CD4-positive, alpha-beta T cell treated with Interleukin-21 for 1 hour (primary cell): ENCODE measurements around the gene CTBS.
"Not testable (repeated sequence)": the region's sequence is repeated elsewhere in the genome, so short reads cannot be mapped to it uniquely, and the experiment has no call there.

Experiments
- DNase-seq: peaks from one replicate; pipeline ENCODE4 v3.0.0-alpha.2; 2020

Gene CTBS

GRCh38 chr1:84583648-84584047 is 9.4 kb upstream of the CTBS start:
- DNase-seq = no peak

- DNase-seq = no peak
Observed at GRCh38 chr1:84582802-84583587, 8.8 kb upstream of the CTBS start.

GRCh38 chr1:84581648-84582047 is 7.4 kb upstream of the CTBS start:
- no peak for DNase-seq

DNA sequence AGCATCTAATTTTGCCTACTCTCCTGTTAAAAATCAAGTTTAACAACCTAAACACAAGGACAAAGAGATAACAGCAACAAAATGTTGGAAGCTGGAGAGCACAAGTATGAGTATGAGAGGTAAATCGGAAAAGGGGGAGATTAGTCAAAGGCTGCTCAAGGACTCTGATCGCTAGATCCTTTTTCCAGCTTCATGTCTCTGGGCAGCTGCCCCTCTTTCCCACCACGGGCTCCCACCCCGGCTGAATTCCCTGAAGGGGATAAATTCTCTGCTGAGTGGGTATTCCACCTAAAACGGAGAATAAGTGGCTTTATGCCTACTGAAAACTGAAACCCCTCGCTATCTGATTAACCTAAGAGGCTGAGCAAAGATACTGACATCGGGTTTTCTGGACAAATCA is 696 bp upstream of the CTBS start:
- no peak for DNase-seq

DNA sequence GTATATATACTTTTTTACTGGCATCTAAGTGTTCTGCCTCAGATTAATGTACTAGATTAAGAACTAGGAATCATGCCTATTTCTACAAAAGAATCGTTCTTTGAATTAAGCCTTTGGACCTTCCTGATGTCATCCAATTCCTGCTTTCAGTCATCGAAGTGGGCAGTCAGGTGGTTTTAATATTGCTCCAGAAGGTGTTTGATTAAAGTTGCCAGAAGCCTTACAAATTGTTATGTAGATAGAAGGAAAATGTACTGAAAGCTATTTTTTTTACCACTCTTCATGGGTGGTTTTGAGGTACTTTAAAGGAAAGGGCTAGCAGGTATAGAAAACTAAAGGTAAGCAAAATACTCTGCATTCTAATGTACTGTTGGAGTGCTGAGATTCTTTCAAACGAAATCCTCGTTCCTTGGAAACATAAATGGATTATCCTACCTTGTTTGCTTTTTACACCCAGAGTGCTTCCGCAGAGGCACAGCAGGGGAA is 716 bp downstream of the CTBS start:
- DNase-seq = peak; percentile 27

DNA sequence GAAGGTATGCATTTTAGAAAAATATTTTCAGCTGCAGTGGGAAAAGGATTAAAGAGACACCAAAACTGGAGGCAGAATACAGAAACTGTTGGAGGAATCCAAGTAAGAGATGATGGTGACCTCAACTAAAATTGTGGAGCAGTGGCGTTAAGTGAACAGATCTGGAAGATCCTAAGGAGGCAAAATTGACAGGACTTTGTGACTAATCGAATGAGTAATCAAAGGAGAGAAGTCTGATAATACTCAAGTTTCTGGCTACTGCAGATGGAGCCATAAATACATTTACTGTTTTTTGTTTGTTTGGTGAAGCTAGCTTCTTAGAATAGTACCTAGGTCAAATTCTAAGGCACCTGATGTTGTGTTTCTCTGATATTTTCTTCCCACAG is 3.1 kb downstream of the CTBS start:
- DNase-seq = no peak

- DNase-seq = no peak
Observed at GRCh38 chr1:84570436-84571149, 3.6 kb downstream of the CTBS start.

DNA sequence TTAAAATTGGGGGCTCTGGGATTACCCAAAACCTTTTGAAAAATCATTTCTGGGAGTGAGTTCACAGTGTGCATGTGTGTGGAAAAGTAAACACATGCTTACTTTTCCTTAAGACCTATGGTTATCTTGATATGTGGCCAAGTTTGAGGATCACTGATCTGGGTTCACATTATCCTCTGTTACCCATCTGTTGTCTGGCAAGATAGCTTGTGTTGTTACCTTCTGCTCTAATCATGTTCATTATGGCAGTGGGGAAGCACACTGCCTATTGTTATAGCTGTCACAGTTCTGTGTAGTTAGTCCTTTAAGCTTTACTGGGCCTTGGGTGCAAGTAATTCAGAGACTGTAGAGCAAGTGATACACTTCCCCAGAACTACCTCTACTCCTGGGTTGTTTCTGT is 5.0 kb downstream of the CTBS start:
- DNase-seq = no peak

- DNase-seq = no peak
Observed at GRCh38 chr1:84550826-84551225, 23.4 kb downstream of the CTBS start.

DNA sequence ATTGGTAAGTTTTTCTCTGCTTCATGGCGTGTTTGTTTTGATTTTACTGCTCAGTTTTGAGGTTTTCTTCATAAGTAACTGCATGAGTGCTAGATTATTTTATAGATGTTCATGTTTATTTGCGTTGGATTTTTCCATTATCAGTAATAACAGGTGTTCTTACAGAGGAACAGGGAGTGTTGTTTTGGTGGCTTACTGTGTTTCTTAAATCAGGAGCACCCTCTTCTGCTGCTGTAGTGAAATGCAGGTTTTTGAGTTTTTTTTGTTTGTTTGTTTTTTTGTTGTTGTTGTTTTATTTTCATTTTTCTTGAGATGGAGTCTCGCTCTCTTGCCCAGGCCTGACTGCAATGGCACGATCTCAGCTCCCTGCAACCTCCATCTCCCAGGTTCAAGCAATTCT is 32.6 kb downstream of the CTBS start:
- peak; percentile 5 for DNase-seq

- DNase-seq = no peak
Observed at GRCh38 chr1:84540759-84541158, 33.5 kb downstream of the CTBS start.

- DNase-seq = no peak
Observed at GRCh38 chr1:84539972-84540371, 34.3 kb downstream of the CTBS start.

DNA sequence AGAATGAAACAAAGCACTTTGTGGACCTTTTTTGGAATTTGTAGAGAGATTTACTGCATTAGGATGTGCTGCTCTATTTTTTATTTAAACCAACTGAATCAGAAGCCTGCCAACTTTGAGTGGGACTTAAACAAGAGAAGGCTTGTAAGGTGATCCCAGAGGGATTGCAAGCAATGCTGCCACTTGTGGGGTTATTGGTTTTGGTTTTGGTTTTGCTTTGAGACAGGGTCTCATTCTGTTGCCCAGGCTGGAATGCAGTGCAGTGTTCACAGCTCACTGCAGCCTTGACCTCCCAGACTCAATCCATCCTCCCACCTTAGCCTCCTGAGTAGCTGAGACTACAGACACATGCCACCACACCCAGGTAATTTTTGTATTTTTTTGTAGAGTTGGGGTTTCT is 35.6 kb downstream of the CTBS start:
- no peak for DNase-seq

- DNase-seq = no peak
Observed at GRCh38 chr1:84525779-84526178, 48.5 kb downstream of the CTBS start.

- no peak for DNase-seq
Observed at GRCh38 chr1:84524590-84524989, 49.6 kb downstream of the CTBS start.

- DNase-seq = no peak
Observed at GRCh38 chr1:84510668-84511067, 63.6 kb downstream of the CTBS start.

GRCh38 chr1:84510165-84510564 is 64.1 kb downstream of the CTBS start:
- DNase-seq = no peak

DNA sequence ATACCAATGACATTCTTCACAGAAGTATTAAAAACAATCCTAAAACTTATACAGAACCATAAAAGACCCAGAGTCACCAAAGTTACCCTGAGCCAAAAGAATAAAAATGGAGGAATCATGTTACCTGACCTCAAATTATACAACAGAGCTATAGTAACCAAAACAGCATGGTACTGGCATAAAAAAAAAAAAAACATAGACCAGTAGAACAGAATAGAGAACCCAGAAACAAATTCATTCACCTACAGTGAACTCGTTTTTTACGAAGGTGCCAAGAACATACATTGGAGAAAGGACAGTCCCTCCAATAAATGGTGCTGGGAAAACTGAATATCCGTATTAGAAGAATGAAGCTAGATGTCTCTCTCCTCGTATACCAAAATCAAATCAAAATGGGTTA is 65.2 kb downstream of the CTBS start:
- DNase-seq = no peak

DNA sequence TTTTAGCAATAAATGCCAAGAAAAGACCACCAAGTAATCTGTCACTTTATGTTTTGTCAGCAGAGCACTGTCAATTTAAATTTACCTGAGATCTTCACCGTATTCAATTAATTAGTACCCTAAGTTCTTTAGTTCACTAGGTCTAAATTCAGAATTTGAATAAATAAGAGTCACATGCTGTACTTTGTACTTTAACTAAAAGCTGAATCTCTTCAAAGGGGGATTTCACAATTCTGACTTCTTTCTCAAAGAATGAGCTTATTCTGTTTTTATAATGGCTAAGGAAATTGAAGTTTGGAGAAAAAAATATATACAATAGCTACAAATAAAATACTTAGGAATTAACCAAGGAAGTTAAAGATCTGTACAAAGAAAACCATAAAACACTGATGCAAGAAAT is 65.7 kb downstream of the CTBS start:
- DNase-seq = no peak

GRCh38 chr1:84507887-84508286 is 66.4 kb downstream of the CTBS start:
- not testable (repeated sequence) for DNase-seq

DNA sequence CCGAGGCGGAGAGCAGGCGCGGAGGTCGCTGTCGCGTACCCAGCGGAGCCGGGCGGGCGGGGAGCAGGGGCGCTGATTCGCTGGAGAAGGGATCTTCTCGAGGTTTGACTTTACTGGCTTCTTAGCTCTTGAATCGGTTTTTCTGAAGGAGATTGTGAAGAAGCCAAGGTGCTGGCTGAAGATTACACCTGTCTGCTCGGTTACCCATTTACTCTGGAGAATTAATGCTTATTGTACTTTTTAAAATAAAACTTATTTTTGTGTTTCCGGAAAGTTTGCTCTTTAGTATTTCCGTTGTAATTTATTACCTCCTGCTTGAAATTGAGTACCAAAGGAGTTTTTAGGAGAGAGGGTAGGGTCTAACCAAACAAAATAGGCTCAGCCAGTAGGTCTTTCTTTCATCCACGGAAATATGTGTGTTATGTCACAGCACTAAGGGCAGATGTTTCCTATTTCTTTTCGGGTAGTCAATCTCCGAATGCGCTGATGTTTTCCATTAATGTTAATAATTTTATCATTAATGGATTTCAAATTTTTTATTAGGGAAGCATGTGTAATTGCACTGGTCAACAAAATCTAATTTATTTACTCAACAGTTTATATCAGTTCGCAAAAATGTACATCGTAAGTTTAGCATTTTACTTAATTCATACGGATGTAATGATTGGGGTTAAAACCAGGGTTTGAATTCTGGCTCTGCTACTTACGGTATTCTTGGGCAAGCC is 67.3 kb downstream of the CTBS start:
- DNase-seq = no peak

DNA sequence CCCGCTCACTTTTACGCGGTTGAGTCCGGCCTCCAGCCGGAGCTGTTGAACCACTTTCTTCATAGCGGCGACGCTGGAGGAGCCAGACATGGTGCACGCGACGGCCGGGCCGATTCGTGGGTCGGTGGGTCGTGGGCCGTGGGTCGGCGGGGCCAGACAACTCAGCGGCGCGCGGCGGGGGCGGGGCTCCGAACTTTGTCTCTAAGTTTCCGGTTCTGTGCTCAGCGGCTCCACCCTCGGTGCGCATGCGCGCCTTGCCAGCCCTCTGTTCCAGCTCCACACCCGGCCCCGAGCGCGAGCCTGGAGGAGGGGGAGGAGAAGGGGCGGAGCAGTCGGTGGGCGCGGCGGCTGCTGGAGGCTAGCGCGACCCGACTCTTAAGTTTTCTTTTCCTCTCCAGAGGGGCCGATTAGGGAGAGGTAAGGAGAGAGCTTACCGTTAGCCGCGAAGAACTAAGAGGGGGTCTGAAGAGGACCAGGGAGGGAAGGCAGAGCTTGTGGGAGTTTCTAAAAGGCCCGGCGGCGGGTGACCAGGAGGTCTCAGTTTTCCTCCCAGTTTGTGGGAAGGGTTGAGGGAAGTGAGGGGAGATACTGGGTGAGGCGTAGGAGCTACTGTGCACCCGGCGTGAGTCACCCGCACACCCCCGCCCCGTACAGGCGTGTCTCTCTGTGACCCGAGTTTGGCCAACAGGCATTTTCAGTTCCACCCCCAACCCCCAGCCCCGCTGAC is 68.1 kb downstream of the CTBS start, which contains the start of the genes GNG5 and SPATA1:
Gene GNG5 (minus strand): TSS at position 580 of the 727 bp plus-strand sequence. CDS start 490 bp downstream, at position 90.
Gene SPATA1 (plus strand): TSS at position 385 of the 727 bp plus-strand sequence. CDS start 9,974 bp downstream, outside the sequence.
- DNase-seq = peak; percentile 97
